HepG2 (cell line): ENCODE measurements around the gene CHCHD3. TPM values are rescaled to one million over a fixed set of nuclear protein-coding genes. Genes with fewer than 3 reads are reported as not detected.
A peak's percentile ranks its signal among the peaks of the same experiment; 100 is the strongest.

Experiments
- ATAC-seq: fragments of 200-7000 bp; cut with Tn5 transposase; 3 replicates; pipeline ENCODE4 v1.9.1; 2020; ENCODE audit warnings: mild to moderate bottlenecking, moderate library complexity
- BruUV-seq: library from RNA; stranded (reverse); fragments of 400-500 nt; replicated peaks from 2 replicates; lab custom pipeline; 2021; lab: Mats Ljungman, UMichigan
- CTCF ChIA-PET: fragments of 300-600 bp; formaldehyde crosslinking; extraction: SDS; loops from one replicate; lab custom pipeline; 2021; ENCODE audit warnings: low total read pairs, inconsistent platforms, low intra/inter-chr PET ratio; lab: Yijun Ruan, JAX
- POLR2A ChIA-PET: fragments of 350-600 bp; sonication (Branson Sonifier 250); formaldehyde crosslinking; loops from one replicate; lab custom pipeline; 2020; ENCODE audit warnings: antibody characterized with exemption, inconsistent platforms; lab: Yijun Ruan, JAX
- DNase-seq: peaks from one replicate; pipeline ENCODE4 v3.0.0-alpha.2; 2015; ENCODE audit warnings: low spot score
- FAIRE-seq: peaks from 3 replicates; lab custom pipeline; 2011; peaks lifted over from hg19 to GRCh38; lab: Jason Lieb, UNC
- H2AFZ ChIP-seq: one replicate; pipeline ENCODE4 v1.6.1; 2011; ENCODE audit warnings: low read length, inconsistent platforms
- H3K27ac ChIP-seq: fragments of 300-600 bp; 3 replicates; pipeline ENCODE4 v1.8.0; 2011; ENCODE audit warnings: mixed run types, mild to moderate bottlenecking, mixed read lengths, low read length, inconsistent platforms; ENCODE audit not compliant: insufficient read depth; ENCODE audit errors: extremely low read length
- H3K27me3 ChIP-seq, 2 experiments: fragments of 200-600 bp in 1 of 2; 2 replicates in 1 of 2; 3 replicates in 1 of 2; pipeline versions ENCODE4 v1.6.0 to v1.8.0; 2011; ENCODE audit warnings: low read length in 2 of 2, mild to moderate bottlenecking in 2 of 2, moderate library complexity in 2 of 2, inconsistent platforms in 1 of 2; ENCODE audit not compliant: insufficient read depth in 2 of 2, control insufficient read depth in 1 of 2
- H3K36me3 ChIP-seq, 2 experiments: fragments of 200-600 bp in 1 of 2; replicated peaks in 1 of 2; 2 replicates in 1 of 2; 3 replicates in 1 of 2; pipeline versions ENCODE4 v1.5.1 to v1.8.0; 2011; ENCODE audit warnings: low read length in 2 of 2, inconsistent platforms in 1 of 2; ENCODE audit not compliant: insufficient read depth in 2 of 2, control insufficient read depth in 1 of 2
- H3K4me1 ChIP-seq: 2 replicates; pipeline ENCODE4 v1.5.1; 2012; ENCODE audit warnings: low read length, inconsistent platforms; ENCODE audit not compliant: insufficient read depth
- H3K4me2 ChIP-seq: 2 replicates; pipeline ENCODE4 v1.6.0; 2011; ENCODE audit warnings: low read depth, low read length, inconsistent platforms
- H3K4me3 ChIP-seq, 3 experiments: fragments of 200-600 bp in 1 of 3; sonication (generic), shearing (Covaris generic) in 1 of 3; replicated peaks in 1 of 3; 2 replicates each; pipeline ENCODE4 v1.5.1; 2011 to 2016; ENCODE audit warnings: low read length in 3 of 3, inconsistent platforms in 2 of 3, low read depth in 2 of 3, mild to moderate bottlenecking in 2 of 3, control low read depth in 1 of 3, mixed read lengths in 1 of 3; ENCODE audit not compliant: insufficient read depth in 1 of 3
- H3K79me2 ChIP-seq: one replicate; pipeline ENCODE4 v1.6.1; 2011; ENCODE audit warnings: low read length, inconsistent platforms; ENCODE audit not compliant: insufficient read depth
- H3K9ac ChIP-seq: 2 replicates; pipeline ENCODE4 v1.6.0; 2011; ENCODE audit warnings: mild to moderate bottlenecking, low read depth, low read length, inconsistent platforms; ENCODE audit not compliant: insufficient read depth
- H3K9me3 ChIP-seq: 2 replicates; pipeline ENCODE4 v1.5.1; 2012; ENCODE audit warnings: mild to moderate bottlenecking, low read length
- H4K20me1 ChIP-seq: 2 replicates; pipeline ENCODE4 v1.6.0; 2011; ENCODE audit warnings: inconsistent platforms, mild to moderate bottlenecking, low read length, moderate library complexity; ENCODE audit not compliant: insufficient read depth
- KLF15 ChIP-seq: sonication (generic); formaldehyde crosslinking; IDR thresholded peaks from 2 replicates; pipeline ENCODE4 v1.8.1; 2023; ENCODE audit warnings: borderline replicate concordance, mild to moderate bottlenecking, inconsistent platforms, missing genetic modification reagents, mixed read lengths
- MAFF ChIP-seq: IDR thresholded peaks from 2 replicates; pipeline ENCODE4 v1.6.1; 2011; ENCODE audit warnings: low read depth, low read length, improper control_type of control experiment
- MAFK ChIP-seq, 2 experiments: IDR thresholded peaks in 1 of 2; conservative IDR thresholded peaks in 1 of 2; 2 replicates each; pipeline ENCODE4 v1.6.1; 2011; ENCODE audit warnings: improper control_type of control experiment in 2 of 2, low read length in 2 of 2
- NFIC ChIP-seq: IDR thresholded peaks from 2 replicates; pipeline ENCODE4 v1.6.1; 2012; ENCODE audit warnings: mild to moderate bottlenecking, low read length, inconsistent platforms
- SRSF9 ChIP-seq: fragments of 200-400 bp; formaldehyde crosslinking; IDR thresholded peaks from 2 replicates; pipeline ENCODE4 v1.6.1; 2018; ENCODE audit warnings: borderline replicate concordance, mild to moderate bottlenecking, low read depth, low read length; ENCODE audit not compliant: insufficient read depth, poor library complexity, severe bottlenecking
- ZBTB38 ChIP-seq: sonication (generic); formaldehyde crosslinking; IDR thresholded peaks from 2 replicates; pipeline ENCODE4 v1.5.1; 2020; ENCODE audit warnings: mild to moderate bottlenecking, missing genetic modification reagents
- ZNF230 ChIP-seq: sonication (generic); formaldehyde crosslinking; IDR thresholded peaks from 2 replicates; pipeline ENCODE4 v1.4.0; 2020; ENCODE audit warnings: mild to moderate bottlenecking, missing genetic modification reagents
- ZNF292 ChIP-seq: sonication (generic); formaldehyde crosslinking; IDR thresholded peaks from 2 replicates; pipeline ENCODE4 v1.8.1; 2022; ENCODE audit warnings: mild to moderate bottlenecking, low read depth, missing genetic modification reagents, borderline replicate concordance
- ZNF383 ChIP-seq: sonication (generic); formaldehyde crosslinking; IDR thresholded peaks from 2 replicates; pipeline ENCODE4 v1.4.0; 2020; ENCODE audit warnings: missing genetic modification reagents, mild to moderate bottlenecking, borderline replicate concordance
- ZNF550 ChIP-seq: sonication (generic); formaldehyde crosslinking; IDR thresholded peaks from 2 replicates; pipeline ENCODE4 v1.4.0; 2020; ENCODE audit warnings: mild to moderate bottlenecking, missing genetic modification reagents, borderline replicate concordance
- WGBS: methylation state at CpG from one replicate; pipeline ENCODE4 v1.1.6; 2017; ENCODE audit warnings: low lambda C conversion rate; 5-methylcytosine and 5-hydroxymethylcytosine counted together
- in situ Hi-C: cut with HindIII; loops from 2 replicates; pipeline ENCODE4 v1.10.0; 2017; ENCODE audit warnings: low pct_unique_long_range_greater_than_20kb; ENCODE audit not compliant: extremely low pct_ligation_motif_present
- intact Hi-C: fragments of 100-400 bp; cut with micrococcal nuclease; formaldehyde crosslinking; loops from one replicate; pipeline ENCODE4 v1.10.0; 2022; ENCODE audit not compliant: unreplicated experiment
- polyA plus RNA-seq, 8 experiments: library from polyadenylated mRNA; depleted of rRNA in 3 of 8; stranded (reverse) in 7 of 8; unstranded in 1 of 8; fragments of >200 nt; fragmentation: Illumina TruSeq in 4 of 8; extraction: Trizol in 4 of 8; gene quantifications; 2 replicates each; pipeline versions ENCODE4 v1.2.1 to v1.2.3, GENCODE V29; 2011 to 2016; ENCODE audit warnings: low read depth in 4 of 8, missing spikeins in 1 of 8, mixed read lengths in 1 of 8; ENCODE audit not compliant: insufficient read depth in 1 of 8
- total RNA-seq, 5 experiments: library from RNA; depleted of rRNA; stranded (reverse); fragments of >200 nt; fragmentation: Illumina TruSeq; extraction: Trizol; gene quantifications; 2 replicates each; pipeline ENCODE4 v1.2.3, GENCODE V29; 2016; ENCODE audit warnings: low read depth in 1 of 5
- TF ChIP-seq, protein P1 (sequence below): sonication (generic); formaldehyde crosslinking; IDR thresholded peaks from 2 replicates; pipeline ENCODE4 v1.5.1; 2020; ENCODE audit warnings: mild to moderate bottlenecking, missing genetic modification reagents, borderline replicate concordance
- TF ChIP-seq, protein P2 (sequence below): sonication (generic); formaldehyde crosslinking; IDR thresholded peaks from 2 replicates; pipeline ENCODE4 v1.9.0; 2021; ENCODE audit warnings: missing genetic modification reagents, borderline replicate concordance
- TF ChIP-seq, protein P3 (sequence below): sonication (generic); formaldehyde crosslinking; conservative IDR thresholded peaks from 2 replicates; pipeline ENCODE4 v1.4.0; 2020; ENCODE audit warnings: missing genetic modification reagents
- TF ChIP-seq, protein P4 (sequence below): fragments of 450-650 bp; IDR thresholded peaks from 2 replicates; pipeline ENCODE4 v1.6.1; 2017
- TF ChIP-seq, protein P5 (sequence below): sonication (generic); formaldehyde crosslinking; IDR thresholded peaks from 2 replicates; pipeline ENCODE4 v1.5.1; 2020; ENCODE audit warnings: missing genetic modification reagents, mild to moderate bottlenecking, borderline replicate concordance

The CHCHD3 gene
- total and polyA plus RNA-seq, 2 of the 13 experiments (the other 11 are each of a cell fraction or from before 2014, with no cell fraction given), result 32.7 to 86.8 TPM

DNA sequence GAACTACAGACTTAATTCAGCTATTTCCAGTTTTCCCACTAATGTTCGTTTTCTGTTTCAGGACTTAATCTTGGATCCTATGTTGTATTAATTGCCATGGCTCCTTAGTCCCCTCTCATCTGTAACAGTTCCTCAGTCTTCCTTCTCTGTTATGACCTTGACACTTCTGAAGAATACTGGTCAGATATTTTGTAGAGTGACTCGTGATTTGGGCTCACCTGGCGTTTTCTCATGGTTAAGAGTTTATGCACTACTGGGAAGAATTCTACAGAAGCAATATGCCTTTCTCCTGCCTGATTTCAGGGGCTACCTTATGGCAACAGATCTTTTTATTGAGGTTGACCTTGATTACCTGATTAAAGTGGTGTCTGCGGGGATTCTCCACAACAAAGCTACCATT lies 239.4 kb downstream of the CHCHD3 start (continued):
- TF ChIP-seq SRSF9 (no peak), KLF15 (CRISPR knock-in tag) (no peak)

DNA sequence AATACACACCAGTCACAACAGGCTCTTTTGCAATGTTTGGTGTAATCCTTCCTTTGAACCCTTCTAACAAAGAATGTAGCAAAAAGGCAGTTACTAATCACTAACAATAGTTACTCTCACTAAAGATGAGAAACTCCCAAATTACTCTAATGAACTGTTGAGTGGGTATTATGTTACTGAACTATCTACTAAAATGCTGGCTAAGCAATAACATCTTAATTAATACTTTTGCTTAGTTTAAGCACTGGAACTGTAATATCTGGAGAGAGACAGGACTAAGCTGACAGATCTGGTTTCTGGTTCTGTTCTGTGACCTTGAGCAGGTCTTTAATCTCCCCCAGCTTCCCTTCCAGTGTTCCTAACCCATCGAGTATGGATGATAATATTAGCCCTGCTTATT lies 241.7 kb downstream of the CHCHD3 start:
- DNase-seq (no peak), ATAC-seq (no peak), FAIRE-seq (no peak)
- POLR2A ChIA-PET, result no interaction called here
- no TSS peak for BruUV-seq
- in situ Hi-C loops, result no loop called here
- 52% methylated on average over 1 of the region's 1 CpG for WGBS
- intact Hi-C loops, result no loop called here
- Histone ChIP-seq H3K36me3 (peaks cover 0 to 6% of the 10 kb centered on the region in 2 experiments; a peak in 1 of 5 replicates), H4K20me1 (no peaks in the 10 kb centered on the region), H3K4me1 (no peaks in the 10 kb centered on the region), H3K79me2 (no peaks in the 10 kb centered on the region), H3K4me3 (no peak overlapping the region), H3K9ac (no peak overlapping the region), H3K27ac (no peak overlapping the region), H3K4me2 (no peak overlapping the region), H3K9me3 (no peaks in the 10 kb centered on the region), H2AFZ (no peak overlapping the region), H3K27me3 (no peaks in the 10 kb centered on the region)
- CTCF ChIA-PET, result no interaction called here
- TF ChIP-seq, protein P1, sequence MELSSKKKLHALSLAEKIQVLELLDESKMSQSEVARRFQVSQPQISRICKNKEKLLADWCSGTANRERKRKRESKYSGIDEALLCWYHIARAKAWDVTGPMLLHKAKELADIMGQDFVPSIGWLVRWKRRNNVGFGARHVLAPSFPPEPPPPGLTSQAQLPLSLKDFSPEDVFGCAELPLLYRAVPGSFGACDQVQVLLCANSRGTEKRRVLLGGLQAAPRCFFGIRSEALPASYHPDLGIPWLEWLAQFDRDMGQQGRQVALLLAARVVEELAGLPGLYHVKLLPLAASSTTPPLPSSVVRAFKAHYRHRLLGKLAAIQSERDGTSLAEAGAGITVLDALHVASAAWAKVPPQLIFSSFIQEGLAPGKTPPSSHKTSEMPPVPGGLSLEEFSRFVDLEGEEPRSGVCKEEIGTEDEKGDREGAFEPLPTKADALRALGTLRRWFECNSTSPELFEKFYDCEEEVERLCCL, result no peak
- TF ChIP-seq, protein P2, sequence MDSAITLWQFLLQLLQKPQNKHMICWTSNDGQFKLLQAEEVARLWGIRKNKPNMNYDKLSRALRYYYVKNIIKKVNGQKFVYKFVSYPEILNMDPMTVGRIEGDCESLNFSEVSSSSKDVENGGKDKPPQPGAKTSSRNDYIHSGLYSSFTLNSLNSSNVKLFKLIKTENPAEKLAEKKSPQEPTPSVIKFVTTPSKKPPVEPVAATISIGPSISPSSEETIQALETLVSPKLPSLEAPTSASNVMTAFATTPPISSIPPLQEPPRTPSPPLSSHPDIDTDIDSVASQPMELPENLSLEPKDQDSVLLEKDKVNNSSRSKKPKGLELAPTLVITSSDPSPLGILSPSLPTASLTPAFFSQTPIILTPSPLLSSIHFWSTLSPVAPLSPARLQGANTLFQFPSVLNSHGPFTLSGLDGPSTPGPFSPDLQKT (CRISPR knock-in tag), result no peak
- peak; percentile 62 to 83 for TF ChIP-seq MAFK (conservative IDR thresholded peaks at IDR 0.05 in 1 of 2, IDR thresholded peaks at IDR 0.05 in 1 of 2; ENCODE audit: low read length in 2 of 2)
- TF ChIP-seq, protein P3, sequence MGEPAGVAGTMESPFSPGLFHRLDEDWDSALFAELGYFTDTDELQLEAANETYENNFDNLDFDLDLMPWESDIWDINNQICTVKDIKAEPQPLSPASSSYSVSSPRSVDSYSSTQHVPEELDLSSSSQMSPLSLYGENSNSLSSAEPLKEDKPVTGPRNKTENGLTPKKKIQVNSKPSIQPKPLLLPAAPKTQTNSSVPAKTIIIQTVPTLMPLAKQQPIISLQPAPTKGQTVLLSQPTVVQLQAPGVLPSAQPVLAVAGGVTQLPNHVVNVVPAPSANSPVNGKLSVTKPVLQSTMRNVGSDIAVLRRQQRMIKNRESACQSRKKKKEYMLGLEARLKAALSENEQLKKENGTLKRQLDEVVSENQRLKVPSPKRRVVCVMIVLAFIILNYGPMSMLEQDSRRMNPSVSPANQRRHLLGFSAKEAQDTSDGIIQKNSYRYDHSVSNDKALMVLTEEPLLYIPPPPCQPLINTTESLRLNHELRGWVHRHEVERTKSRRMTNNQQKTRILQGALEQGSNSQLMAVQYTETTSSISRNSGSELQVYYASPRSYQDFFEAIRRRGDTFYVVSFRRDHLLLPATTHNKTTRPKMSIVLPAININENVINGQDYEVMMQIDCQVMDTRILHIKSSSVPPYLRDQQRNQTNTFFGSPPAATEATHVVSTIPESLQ, result no peak
- no peak for TF ChIP-seq ZNF230 (CRISPR knock-in tag)
- TF ChIP-seq, protein P4, sequence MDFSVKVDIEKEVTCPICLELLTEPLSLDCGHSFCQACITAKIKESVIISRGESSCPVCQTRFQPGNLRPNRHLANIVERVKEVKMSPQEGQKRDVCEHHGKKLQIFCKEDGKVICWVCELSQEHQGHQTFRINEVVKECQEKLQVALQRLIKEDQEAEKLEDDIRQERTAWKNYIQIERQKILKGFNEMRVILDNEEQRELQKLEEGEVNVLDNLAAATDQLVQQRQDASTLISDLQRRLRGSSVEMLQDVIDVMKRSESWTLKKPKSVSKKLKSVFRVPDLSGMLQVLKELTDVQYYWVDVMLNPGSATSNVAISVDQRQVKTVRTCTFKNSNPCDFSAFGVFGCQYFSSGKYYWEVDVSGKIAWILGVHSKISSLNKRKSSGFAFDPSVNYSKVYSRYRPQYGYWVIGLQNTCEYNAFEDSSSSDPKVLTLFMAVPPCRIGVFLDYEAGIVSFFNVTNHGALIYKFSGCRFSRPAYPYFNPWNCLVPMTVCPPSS, result no peak
- no peak for TF ChIP-seq ZNF292 (CRISPR knock-in tag)
- peak; percentile 73 for TF ChIP-seq MAFF
- TF ChIP-seq ZNF383 (CRISPR knock-in tag), result no peak
- TF ChIP-seq NFIC, result no peak
- TF ChIP-seq ZBTB38 (CRISPR knock-in tag), result no peak
- TF ChIP-seq ZNF550 (CRISPR knock-in tag), result no peak
- TF ChIP-seq, protein P5, sequence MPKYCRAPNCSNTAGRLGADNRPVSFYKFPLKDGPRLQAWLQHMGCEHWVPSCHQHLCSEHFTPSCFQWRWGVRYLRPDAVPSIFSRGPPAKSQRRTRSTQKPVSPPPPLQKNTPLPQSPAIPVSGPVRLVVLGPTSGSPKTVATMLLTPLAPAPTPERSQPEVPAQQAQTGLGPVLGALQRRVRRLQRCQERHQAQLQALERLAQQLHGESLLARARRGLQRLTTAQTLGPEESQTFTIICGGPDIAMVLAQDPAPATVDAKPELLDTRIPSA (CRISPR knock-in tag), result no peak
